GM18867 (cell line): Measurements from ENCODE around the gene PALS1.
"Not testable (repeated sequence)": the region's sequence is repeated elsewhere in the genome, so short reads cannot be mapped to it uniquely, and the experiment has no call there.

Experiments used
- ATAC-seq: cut with Tn5 transposase; IDR thresholded peaks from one replicate; pipeline ENCODE4 v1.9.1; 2021; ENCODE audit warnings: mild to moderate bottlenecking, moderate library complexity; ENCODE audit not compliant: unreplicated experiment

PALS1 gene

GRCh38 chr14:67253076-67253635, 11.9 kb downstream of the PALS1 start:
- no peak for ATAC-seq

GRCh38 chr14:67257906-67258305, 16.7 kb downstream of the PALS1 start:
- no peak for ATAC-seq

GRCh38 chr14:67260965-67261364, 19.7 kb downstream of the PALS1 start:
- ATAC-seq: no peak

- ATAC-seq: no peak
Observed at GRCh38 chr14:67263499-67264149, 22.4 kb downstream of the PALS1 start.

- no peak for ATAC-seq
Observed at GRCh38 chr14:67265131-67265530, 23.9 kb downstream of the PALS1 start.

GRCh38 chr14:67267576-67268328, 26.5 kb downstream of the PALS1 start:
- no peak for ATAC-seq

GRCh38 chr14:67268426-67269150, 27.4 kb downstream of the PALS1 start:
- ATAC-seq: no peak

GRCh38 chr14:67269298-67270060, 28.2 kb downstream of the PALS1 start:
- no peak for ATAC-seq

GRCh38 chr14:67270145-67270753, 29.0 kb downstream of the PALS1 start:
- no peak for ATAC-seq

GRCh38 chr14:67270933-67271332, 29.7 kb downstream of the PALS1 start:
- ATAC-seq: no peak

GRCh38 chr14:67273281-67273680, 32.0 kb downstream of the PALS1 start:
- not testable (repeated sequence) for ATAC-seq

GRCh38 chr14:67276131-67276530, 34.9 kb downstream of the PALS1 start:
- no peak for ATAC-seq

- ATAC-seq: no peak
Observed at GRCh38 chr14:67280506-67280905, 39.3 kb downstream of the PALS1 start.

GRCh38 chr14:67285876-67286452, 44.7 kb downstream of the PALS1 start:
- ATAC-seq: no peak
